ENCODE measurements around the gene SPR.

The SPR gene

DNA sequence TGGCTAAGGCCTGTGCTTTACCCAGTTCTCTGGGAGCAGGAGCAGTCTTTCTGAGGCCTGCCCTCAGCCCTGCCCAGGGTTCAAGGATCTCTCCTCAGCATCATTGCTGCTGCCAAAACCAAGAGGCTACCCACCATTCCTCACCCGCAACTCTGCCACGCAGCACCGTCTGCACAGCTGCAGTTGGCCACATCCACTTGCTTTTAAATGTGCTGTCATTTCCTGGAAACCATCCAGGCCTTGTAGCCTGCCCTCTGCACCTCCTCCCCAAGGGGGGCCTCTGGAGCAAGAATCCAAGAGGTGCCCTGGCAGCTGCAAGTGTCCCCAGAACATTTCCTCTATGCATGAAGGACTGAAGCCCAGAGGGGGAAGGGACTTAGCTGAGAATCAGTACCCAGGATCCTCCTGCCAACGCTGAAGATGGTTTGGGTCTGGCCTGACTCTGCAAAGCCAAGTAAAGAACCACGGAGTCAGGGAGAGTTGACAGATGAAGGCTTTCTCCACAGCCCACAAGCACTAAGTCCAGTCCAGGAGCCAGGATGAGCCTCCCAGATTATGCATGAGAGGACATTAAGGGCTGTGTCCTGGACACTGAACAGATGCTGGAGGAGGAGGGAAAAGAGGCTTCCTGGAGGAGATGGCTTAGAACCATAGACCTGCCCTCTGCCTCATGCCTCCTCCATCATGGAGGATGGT lies 45.0 kb downstream of the SPR start:
- DNase-seq: no peak

- no peak for DNase-seq
Measured at GRCh38 chr2:72932805-72933204, 45.6 kb downstream of the SPR start.

DNA sequence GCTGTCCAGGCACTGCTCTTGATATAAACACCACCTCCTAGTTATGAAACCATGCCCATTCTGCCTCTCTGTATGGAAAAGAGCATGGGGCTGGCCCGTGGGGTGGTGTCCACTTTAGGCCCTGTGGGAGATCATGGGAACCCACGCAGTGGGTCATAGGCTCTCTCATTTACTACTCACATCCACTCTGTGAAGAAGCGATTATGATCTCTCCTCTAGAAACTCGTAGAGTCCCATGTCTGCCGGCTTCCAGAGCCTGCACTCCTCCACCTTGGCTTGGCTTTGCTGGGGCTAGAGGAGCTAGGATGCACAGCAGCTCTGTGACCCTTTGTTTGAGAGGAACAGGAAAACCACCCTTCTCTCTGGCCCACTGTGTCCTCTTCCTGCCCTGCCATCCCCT lies 46.0 kb downstream of the SPR start:
- DNase-seq: no peak

DNA sequence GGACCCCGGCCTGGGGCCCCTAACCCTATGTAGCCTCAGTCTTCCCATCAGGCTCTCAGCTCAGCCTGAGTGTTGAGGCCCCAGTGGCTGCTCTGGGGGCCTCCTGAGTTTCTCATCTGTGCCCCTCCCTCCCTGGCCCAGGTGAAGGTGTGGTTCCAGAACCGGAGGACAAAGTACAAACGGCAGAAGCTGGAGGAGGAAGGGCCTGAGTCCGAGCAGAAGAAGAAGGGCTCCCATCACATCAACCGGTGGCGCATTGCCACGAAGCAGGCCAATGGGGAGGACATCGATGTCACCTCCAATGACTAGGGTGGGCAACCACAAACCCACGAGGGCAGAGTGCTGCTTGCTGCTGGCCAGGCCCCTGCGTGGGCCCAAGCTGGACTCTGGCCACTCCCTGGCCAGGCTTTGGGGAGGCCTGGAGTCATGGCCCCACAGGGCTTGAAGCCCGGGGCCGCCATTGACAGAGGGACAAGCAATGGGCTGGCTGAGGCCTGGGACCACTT lies 46.5 kb downstream of the SPR start:
- no peak for DNase-seq

DNA sequence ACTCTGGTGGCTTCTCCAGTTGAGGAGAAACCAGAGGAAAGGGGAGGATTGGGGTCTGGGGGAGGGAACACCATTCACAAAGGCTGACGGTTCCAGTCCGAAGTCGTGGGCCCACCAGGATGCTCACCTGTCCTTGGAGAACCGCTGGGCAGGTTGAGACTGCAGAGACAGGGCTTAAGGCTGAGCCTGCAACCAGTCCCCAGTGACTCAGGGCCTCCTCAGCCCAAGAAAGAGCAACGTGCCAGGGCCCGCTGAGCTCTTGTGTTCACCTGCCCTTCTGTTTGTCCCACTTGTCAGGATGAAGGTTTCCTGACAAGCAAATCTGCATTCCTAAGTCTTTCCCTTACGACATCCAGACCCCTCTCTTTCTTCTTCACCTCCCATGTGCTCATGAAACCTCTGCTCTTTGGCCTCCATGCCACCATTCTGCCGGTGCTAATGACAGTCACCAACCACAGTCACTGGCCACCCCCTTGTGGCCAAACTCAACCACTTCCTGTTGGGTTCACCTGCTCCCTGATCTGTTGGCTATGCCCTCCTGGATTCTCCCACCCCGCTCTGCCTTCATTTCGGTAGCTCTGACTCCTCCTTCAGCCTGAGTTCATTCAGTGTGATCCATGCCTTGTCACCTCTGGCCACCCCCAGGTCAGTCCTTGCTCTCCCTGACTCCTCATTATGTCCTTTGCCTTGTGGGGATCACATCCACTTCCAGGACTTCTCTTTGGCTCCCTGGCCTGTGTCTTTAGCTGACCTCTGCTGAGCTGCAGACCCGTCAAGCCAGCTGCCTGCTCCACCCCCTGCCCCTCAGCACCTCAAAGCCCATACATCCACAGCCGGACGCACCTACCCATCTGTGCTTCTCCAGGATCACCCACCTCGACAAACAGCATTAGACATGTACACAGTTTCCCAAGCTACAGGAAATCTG lies 47.7 kb downstream of the SPR start:
- no peak for DNase-seq

DNA sequence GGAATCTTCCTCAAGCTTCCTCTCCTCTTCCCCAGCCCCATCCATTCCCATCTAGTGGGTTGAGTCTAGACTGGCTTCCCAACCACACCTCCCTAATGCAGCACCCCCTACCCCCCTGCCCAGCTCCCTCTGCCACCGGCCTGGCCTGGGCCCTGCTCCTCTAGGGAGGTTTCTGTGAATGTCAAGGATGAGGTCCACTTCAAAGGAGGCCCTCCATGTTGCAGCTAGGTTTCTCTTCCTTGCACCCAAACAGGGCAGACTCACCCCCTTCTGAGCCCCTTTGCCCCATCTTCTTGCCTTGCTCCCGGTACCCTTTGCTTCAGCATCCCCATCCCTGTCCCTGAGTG lies 48.4 kb downstream of the SPR start:
- DNase-seq: no peak

DNA sequence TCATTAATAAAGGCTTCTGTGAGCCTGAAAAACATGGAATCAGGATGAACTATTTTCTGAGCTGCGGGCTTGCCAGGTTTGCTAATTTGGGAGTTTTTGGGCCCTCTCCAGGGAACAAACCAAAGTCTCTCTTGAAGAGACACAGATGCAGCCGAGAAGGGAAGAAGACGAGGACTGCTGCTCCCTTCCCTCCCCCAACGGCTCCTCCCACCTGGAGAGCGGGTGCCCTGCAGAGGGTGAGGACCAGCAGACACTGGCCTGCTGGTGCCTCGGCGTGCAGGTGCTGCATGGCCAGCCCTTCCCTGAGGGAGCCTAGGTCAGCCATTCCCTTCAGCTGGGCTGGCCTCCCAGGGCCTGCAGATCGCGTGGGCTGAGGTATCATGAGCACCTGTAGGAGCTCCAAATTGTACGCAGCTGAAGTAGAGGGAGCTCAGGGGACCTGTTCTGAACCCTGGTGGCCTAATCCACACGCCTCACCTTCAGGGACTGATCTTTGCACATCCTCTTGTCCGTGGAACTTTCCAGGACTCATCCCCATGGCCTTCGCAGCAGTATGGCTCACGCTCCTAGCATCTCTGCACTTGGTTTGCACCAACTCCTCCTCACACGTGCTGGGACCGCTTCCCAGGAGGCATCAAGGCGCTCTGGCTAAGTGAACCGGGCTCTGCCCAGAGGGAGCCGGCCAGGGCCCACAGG lies 49.6 kb downstream of the SPR start:
- DNase-seq: no peak

DNA sequence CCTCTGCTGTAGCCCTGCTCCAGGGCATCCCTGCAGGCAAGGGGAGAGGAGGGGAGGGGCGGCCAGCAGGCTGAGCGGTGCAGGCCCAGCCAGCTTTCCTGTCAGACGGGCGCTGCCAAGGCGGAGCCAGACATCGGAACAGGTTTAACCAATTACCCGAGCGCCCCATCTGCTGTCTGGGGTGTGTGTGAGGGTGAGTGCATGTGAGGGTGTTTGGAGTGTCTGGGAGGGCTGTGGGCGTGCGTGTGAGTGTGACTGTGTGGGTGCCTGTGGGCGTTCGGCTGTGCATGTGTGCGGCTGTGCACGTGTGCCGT lies 50.1 kb downstream of the SPR start:
- DNase-seq: no peak

DNA sequence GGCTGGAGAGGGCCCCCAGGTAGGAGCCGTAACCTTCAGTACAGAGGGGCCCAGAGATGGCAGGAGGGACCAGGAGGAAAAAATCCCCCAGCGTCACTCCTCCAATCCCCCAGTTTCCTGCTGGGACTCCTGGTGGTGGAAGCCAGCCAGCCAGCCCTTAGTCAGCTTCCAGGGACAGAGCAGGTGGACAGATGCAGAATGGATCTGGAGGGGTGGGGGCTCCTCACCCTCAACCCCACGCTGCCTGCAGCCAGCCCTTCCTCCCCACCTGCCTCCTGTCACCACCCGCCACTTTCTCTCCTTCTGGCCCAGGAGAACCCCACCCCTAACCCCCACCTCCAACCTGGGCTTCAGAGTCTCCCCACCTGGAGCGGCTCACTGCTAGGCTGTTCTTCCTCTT lies 51.2 kb downstream of the SPR start:
- DNase-seq: no peak

DNA sequence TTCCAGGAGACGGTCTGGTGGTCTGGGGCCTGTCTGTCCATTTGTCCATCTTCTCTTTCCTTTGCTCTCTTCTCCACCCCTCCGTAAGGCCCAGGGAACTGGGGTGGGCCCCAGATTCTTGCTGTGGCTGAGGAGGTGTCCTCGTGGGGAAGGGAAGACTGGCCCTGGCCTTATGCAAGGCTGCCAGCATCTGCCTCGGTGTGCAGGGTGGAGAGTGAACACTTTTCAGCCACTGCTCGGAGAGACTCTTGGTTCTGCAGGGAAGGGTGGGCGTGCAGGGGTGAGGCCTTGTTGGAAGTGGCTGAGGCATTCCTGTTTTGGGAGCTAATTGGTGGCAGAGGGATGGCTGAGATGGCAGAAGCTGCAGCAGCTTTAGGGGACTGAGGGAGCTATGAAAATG lies 53.2 kb downstream of the SPR start:
- DNase-seq: no peak

DNA sequence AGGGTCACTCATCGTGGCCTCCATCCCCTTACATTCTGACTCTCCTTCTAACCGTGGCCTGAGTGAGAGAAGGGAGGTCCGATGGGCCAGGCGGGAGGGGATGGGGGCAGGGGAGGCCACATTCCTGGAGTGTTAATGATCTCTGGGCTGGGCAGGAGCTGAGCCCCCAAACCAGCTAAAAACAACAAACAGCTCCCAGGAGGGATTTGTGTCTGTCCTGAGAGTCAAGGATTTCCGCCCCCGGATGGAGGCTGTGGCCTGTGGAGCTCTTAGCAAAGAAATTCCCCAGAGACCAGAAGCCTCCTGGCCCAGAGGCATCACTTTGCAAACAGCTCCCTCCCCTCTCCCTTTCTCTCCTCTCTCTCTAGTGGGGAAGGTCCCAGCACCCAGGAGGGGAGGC lies 53.6 kb downstream of the SPR start:
- peak; percentile 93 for DNase-seq

Data from fibroblast of skin of back (primary cell).